ENCODE results near the gene AKT2. TPM values are rescaled to one million over a fixed set of nuclear protein-coding genes. Genes with fewer than 3 reads are reported as not detected.
A peak's percentile ranks its signal among the peaks of the same experiment; 100 is the strongest.

Gene AKT2
- total and polyA plus RNA-seq, 9 donors: 120 to 223 (median 175) TPM

DNA sequence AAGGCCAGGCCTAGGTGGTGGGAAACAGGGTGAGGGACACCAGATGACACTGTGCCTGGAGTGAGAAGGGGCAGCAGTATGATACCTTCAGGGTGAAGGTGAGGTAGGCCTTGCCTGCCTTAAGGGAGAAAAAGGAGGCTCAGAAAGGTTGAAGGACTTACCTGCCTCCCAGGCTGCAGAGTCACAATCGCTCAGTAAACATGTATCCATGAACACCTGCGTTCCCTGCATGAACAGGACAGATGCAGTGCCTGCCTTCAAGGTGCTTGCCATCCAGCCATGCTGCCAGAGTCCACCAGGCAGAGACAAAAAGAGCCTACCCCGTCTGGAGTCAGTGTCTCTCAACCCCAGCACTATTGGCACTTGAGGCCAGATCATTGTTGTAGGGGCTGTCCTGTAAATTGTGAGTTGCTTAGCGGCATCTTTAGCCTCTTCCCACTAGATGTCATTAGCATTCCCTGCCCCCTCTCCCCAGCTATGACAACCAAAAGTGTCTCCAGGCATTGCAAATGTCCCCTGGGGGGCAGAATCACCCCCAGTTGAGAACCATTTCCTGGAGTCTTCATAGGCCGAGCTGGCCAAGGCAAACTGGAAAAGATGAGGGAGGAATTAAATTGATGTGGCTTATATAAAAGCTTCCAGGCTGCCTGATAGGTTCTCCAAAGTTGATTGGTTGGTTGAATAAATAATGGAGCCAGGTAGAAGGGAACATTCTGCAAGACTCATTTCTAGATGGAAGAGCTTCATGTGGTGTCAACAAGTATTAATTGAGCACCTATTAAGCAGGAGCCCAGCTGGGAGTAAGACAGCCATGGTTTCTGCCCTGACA lies 92.2 kb downstream of the AKT2 start:
- no peaks in the 10 kb centered on the region for H3K9me3 ChIP-seq (replicated peaks; ENCODE audit: control insufficient read depth, low read depth, low read length)
- 78% methylated on average over 3 of the region's 5 CpGs for WGBS (ENCODE audit: insufficient coverage)
- DNase-seq: no peak
- H3K4me1 ChIP-seq (ENCODE audit: control insufficient read depth, insufficient read depth, low read length): peaks cover 14% of the 10 kb centered on the region
- H3K27ac ChIP-seq (ENCODE audit: low read length): no peak overlapping the region
- H3K4me3 ChIP-seq (ENCODE audit: low read length): no peak overlapping the region
- H3K27me3 ChIP-seq (ENCODE audit: control insufficient read depth, insufficient read depth, low read length): no peaks in the 10 kb centered on the region
- H3K36me3 ChIP-seq (ENCODE audit: control insufficient read depth, insufficient read depth, low read length): no peaks in the 10 kb centered on the region

- H3K27ac ChIP-seq (ENCODE audit: low read length): no peak overlapping the region
- no peaks in the 10 kb centered on the region for H3K9me3 ChIP-seq (replicated peaks; ENCODE audit: control insufficient read depth, low read depth, low read length)
- H3K36me3 ChIP-seq (ENCODE audit: control insufficient read depth, insufficient read depth, low read length): no peaks in the 10 kb centered on the region
- H3K4me1 ChIP-seq (ENCODE audit: control insufficient read depth, insufficient read depth, low read length): peaks cover 14% of the 10 kb centered on the region
- peak overlapping the region; percentile 56 for H3K4me3 ChIP-seq (ENCODE audit: low read length)
- no peaks in the 10 kb centered on the region for H3K27me3 ChIP-seq (ENCODE audit: control insufficient read depth, insufficient read depth, low read length)
- peak; percentile 38 for DNase-seq
- 18% methylated on average over 53 of the region's 62 CpGs for WGBS (ENCODE audit: insufficient coverage)
Measured at GRCh38 chr19:40191836-40192646, 93.1 kb downstream of the AKT2 start.

GRCh38 chr19:40190891-40191835 lies 94.0 kb downstream of the AKT2 start, which contains the start of gene MAP3K10:
MAP3K10 (plus strand) TSS chr19:40191426; CDS start chr19:40192032, 606 bp downstream.
- no peaks in the 10 kb centered on the region for H3K27me3 ChIP-seq (ENCODE audit: control insufficient read depth, insufficient read depth, low read length)
- peak within 1 kb of the TSS; percentile 99 for H3K4me3 ChIP-seq (ENCODE audit: low read length)
- peak; percentile 85 for DNase-seq
- no peaks in the 10 kb centered on the region for H3K9me3 ChIP-seq (replicated peaks; ENCODE audit: control insufficient read depth, low read depth, low read length)
- no peaks in the 10 kb centered on the region for H3K36me3 ChIP-seq (ENCODE audit: control insufficient read depth, insufficient read depth, low read length)
- peak within 1 kb of the TSS; percentile 84 for H3K27ac ChIP-seq (ENCODE audit: low read length)
- H3K4me1 ChIP-seq (ENCODE audit: control insufficient read depth, insufficient read depth, low read length): peaks cover 14% of the 10 kb centered on the region
- under 1% methylated on average over 110 of the region's 116 CpGs for whole genome bisulfite sequencing (ENCODE audit: insufficient coverage)

DNA sequence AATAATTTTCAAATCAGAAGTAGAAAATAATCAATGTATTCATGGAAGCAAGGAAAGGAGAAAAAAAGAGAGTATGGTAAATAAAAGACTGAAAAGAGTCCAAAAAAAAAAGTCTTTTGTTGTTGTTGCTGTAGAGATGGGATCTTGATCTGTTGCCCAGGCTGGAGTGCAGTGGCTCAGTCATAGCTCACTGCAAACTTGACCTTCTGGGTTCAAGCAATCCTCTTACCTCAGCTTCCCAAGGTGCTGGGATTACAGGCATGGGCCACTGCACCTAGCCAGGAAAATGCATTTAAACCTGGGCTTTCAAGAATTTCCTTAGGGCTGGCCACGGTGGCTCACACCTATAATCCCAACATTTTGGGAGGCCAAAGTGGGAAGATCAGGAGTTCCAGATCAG lies 100.9 kb downstream of the AKT2 start:
- no peak for DNase-seq
- Histone ChIP-seq H3K27me3 (ENCODE audit: control insufficient read depth, insufficient read depth, low read length) (no peaks in the 10 kb centered on the region), H3K27ac (ENCODE audit: low read length) (no peak overlapping the region), H3K4me3 (ENCODE audit: low read length) (no peak overlapping the region), H3K4me1 (ENCODE audit: control insufficient read depth, insufficient read depth, low read length) (no peaks in the 10 kb centered on the region), H3K36me3 (ENCODE audit: control insufficient read depth, insufficient read depth, low read length) (no peaks in the 10 kb centered on the region), H3K9me3 (replicated peaks; ENCODE audit: control insufficient read depth, low read depth, low read length) (no peaks in the 10 kb centered on the region)
- 83% methylated on average over 1 of the region's 1 CpG for WGBS (ENCODE audit: insufficient coverage)

Other genes with a start within 250 kb of the AKT2 start
- 16.4 TPM for gene ZNF780B, start 229.1 kb downstream of the AKT2 start, total RNA-seq
- 10 to 100 TPM in 4 of 8 donors, 1 to 10 TPM in 4; 5.7 to 14.2 (median 10.0) TPM for gene ZNF780B, start 229.1 kb downstream of the AKT2 start, polyA plus RNA-seq (ENCODE audit: insufficient read depth in 1 of 8, insufficient read length in 8 of 8, low replicate concordance in 1 of 8)
- gene ZNF780A, start 194.4 kb downstream of the AKT2 start, total RNA-seq: 15.0 TPM
- gene ZNF780A, start 194.4 kb downstream of the AKT2 start, polyA plus RNA-seq (ENCODE audit: insufficient read depth in 1 of 8, insufficient read length in 8 of 8, low replicate concordance in 1 of 8): 1 to 10 TPM; 4.7 to 9.7 (median 7.2) TPM
- gene MAP3K10, start 93.9 kb downstream of the AKT2 start, total RNA-seq: 4.2 TPM
- gene MAP3K10, start 93.9 kb downstream of the AKT2 start, polyA plus RNA-seq (ENCODE audit: insufficient read depth in 1 of 8, insufficient read length in 8 of 8, low replicate concordance in 1 of 8): 10 to 100 TPM in 6 of 8 donors, 1 to 10 TPM in 2; 7.4 to 12.6 (median 11.0) TPM
- 0.09 TPM for gene TTC9B, start 67.0 kb downstream of the AKT2 start, total RNA-seq
- under 1 TPM in 5 of 8 donors, not detected in 3; 0.08 to 0.13 (median 0.12) TPM for gene TTC9B, start 67.0 kb downstream of the AKT2 start, polyA plus RNA-seq (ENCODE audit: insufficient read depth in 1 of 8, insufficient read length in 8 of 8, low replicate concordance in 1 of 8)
- 0.31 TPM for gene CCNP, start 58.7 kb downstream of the AKT2 start, total RNA-seq
- under 1 TPM; 0.23 to 0.65 (median 0.39) TPM for gene CCNP, start 58.7 kb downstream of the AKT2 start, polyA plus RNA-seq (ENCODE audit: insufficient read depth in 1 of 8, insufficient read length in 8 of 8, low replicate concordance in 1 of 8)
- 36.6 TPM for gene C19orf47, start 63.1 kb upstream of the AKT2 start, total RNA-seq
- 10 to 100 TPM; 54.3 to 70.2 (median 58.8) TPM for gene C19orf47, start 63.1 kb upstream of the AKT2 start, polyA plus RNA-seq (ENCODE audit: insufficient read depth in 1 of 8, insufficient read length in 8 of 8, low replicate concordance in 1 of 8)
- 255 TPM for gene PLD3, start 63.4 kb upstream of the AKT2 start, total RNA-seq
- gene PLD3, start 63.4 kb upstream of the AKT2 start, polyA plus RNA-seq (ENCODE audit: insufficient read depth in 1 of 8, insufficient read length in 8 of 8, low replicate concordance in 1 of 8): 100 to 1,000 TPM; 193 to 271 (median 265) TPM
- gene HIPK4, start 104.8 kb upstream of the AKT2 start, total RNA-seq: 0.13 TPM
- 1 to 10 TPM; 1.2 to 3.7 (median 1.9) TPM for gene HIPK4, start 104.8 kb upstream of the AKT2 start, polyA plus RNA-seq (ENCODE audit: insufficient read depth in 1 of 8, insufficient read length in 8 of 8, low replicate concordance in 1 of 8)
- 7.7 TPM for gene PRX, start 128.0 kb upstream of the AKT2 start, total RNA-seq
- 1 to 10 TPM; 7.0 to 9.3 (median 7.8) TPM for gene PRX, start 128.0 kb upstream of the AKT2 start, polyA plus RNA-seq (ENCODE audit: insufficient read depth in 1 of 8, insufficient read length in 8 of 8, low replicate concordance in 1 of 8)
- 9.8 TPM for gene SERTAD1, start 140.6 kb upstream of the AKT2 start, total RNA-seq
- gene SERTAD1, start 140.6 kb upstream of the AKT2 start, polyA plus RNA-seq (ENCODE audit: insufficient read depth in 1 of 8, insufficient read length in 8 of 8, low replicate concordance in 1 of 8): 1 to 10 TPM; 5.7 to 9.1 (median 8.0) TPM
- gene SERTAD3, start 159.0 kb upstream of the AKT2 start, total RNA-seq: 45.5 TPM
- 10 to 100 TPM; 48.9 to 66.1 (median 54.3) TPM for gene SERTAD3, start 159.0 kb upstream of the AKT2 start, polyA plus RNA-seq (ENCODE audit: insufficient read depth in 1 of 8, insufficient read length in 8 of 8, low replicate concordance in 1 of 8)
- gene BLVRB, start 180.4 kb upstream of the AKT2 start, total RNA-seq: 57.9 TPM
- 10 to 100 TPM; 41.4 to 55.7 (median 42.7) TPM for gene BLVRB, start 180.4 kb upstream of the AKT2 start, polyA plus RNA-seq (ENCODE audit: insufficient read depth in 1 of 8, insufficient read length in 8 of 8, low replicate concordance in 1 of 8)
- 0.40 TPM for gene SPTBN4, start 181.7 kb upstream of the AKT2 start, total RNA-seq
- under 1 TPM; 0.23 to 0.73 (median 0.50) TPM for gene SPTBN4, start 181.7 kb upstream of the AKT2 start, polyA plus RNA-seq (ENCODE audit: insufficient read depth in 1 of 8, insufficient read length in 8 of 8, low replicate concordance in 1 of 8)